ENCODE results near the gene GNG10.

Gene GNG10

DNA sequence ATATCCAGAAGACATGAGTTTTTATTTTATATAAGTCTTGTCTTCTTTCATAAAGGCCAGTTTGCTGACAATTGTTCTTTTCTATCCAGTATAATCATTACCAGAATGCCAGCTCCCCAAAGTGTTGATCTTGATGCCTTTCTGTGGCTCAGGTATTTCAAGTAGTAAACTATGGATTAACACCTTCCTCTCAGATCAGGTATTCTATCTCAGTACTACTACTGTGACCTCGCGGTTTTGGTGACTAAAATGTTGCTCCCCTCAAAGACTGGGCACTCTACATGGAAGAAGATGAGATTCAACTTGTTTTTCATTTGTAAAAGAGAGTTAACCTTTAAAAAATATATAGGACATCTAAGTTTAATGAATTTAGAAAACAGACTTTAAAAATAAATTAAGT lies 58.1 kb downstream of the GNG10 start:
- Mint-ChIP-seq H3K4me3 (no peak overlapping the region), H3K27me3 (no peaks in the 10 kb centered on the region), H3K4me1 (no peaks in the 10 kb centered on the region), H3K9me3 (no peaks in the 10 kb centered on the region), H3K36me3 (no peaks in the 10 kb centered on the region), H3K27ac (no peak overlapping the region)
- DNase-seq, result no peak
- CTCF ChIA-PET, result interaction anchor here (1.5 kb wide), 1 partner anchor 40 kb away, joined by 3 read pairs; no protein-coding TSS in a partner anchor

Measured in activated naive CD4-positive, alpha-beta T cell treated with anti-CD3 and anti-CD28 coated beads, Interleukin-2, amount 10 ng/mL, durations not matched to agents 7 days and 5 days (primary cell).